ENCODE results near the gene FAM217B. TPM values are rescaled to one million over a fixed set of nuclear protein-coding genes. Genes with fewer than 3 reads are reported as not detected.

Gene FAM217B
- total RNA-seq, 2 experiments from 2014 or later, result 23.1 to 23.7 TPM

- no peak for ATAC-seq (ENCODE audit: poor library complexity)
- no peaks in the 10 kb centered on the region for H3K27me3 Mint-ChIP-seq
- TF ChIP-seq, protein P1, sequence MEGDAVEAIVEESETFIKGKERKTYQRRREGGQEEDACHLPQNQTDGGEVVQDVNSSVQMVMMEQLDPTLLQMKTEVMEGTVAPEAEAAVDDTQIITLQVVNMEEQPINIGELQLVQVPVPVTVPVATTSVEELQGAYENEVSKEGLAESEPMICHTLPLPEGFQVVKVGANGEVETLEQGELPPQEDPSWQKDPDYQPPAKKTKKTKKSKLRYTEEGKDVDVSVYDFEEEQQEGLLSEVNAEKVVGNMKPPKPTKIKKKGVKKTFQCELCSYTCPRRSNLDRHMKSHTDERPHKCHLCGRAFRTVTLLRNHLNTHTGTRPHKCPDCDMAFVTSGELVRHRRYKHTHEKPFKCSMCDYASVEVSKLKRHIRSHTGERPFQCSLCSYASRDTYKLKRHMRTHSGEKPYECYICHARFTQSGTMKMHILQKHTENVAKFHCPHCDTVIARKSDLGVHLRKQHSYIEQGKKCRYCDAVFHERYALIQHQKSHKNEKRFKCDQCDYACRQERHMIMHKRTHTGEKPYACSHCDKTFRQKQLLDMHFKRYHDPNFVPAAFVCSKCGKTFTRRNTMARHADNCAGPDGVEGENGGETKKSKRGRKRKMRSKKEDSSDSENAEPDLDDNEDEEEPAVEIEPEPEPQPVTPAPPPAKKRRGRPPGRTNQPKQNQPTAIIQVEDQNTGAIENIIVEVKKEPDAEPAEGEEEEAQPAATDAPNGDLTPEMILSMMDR (IDR thresholded peaks at IDR 0.05), result no peak
- POLR2A ChIA-PET, result no interaction called here
- H3K4me1 Mint-ChIP-seq (ENCODE audit: low read depth), result peaks cover 58% of the 10 kb centered on the region
- intact Hi-C loops (cut with DNase I, micrococcal nuclease), result no loop called here
- DNase-seq, result no peak
- CTCF ChIA-PET, result interaction anchor here (1.6 kb wide), 1 partner anchor 9 kb away, joined by 4 read pairs; no protein-coding TSS in a partner anchor
- Histone ChIP-seq H3K4me1 (ENCODE audit: insufficient read depth, low read length) (peaks cover 37% of the 10 kb centered on the region), H3K27ac (ENCODE audit: low read depth in 1 of 2, low read length in 2 of 2) (no peak overlapping the region), H3K27me3 (ENCODE audit: control insufficient read depth in 1 of 2, insufficient read depth in 2 of 2, low read length in 2 of 2) (no peaks in the 10 kb centered on the region), H3K4me3 (ENCODE audit: low read length) (no peak overlapping the region), H3K36me3 (ENCODE audit: insufficient read depth, low read length) (peaks cover 3% of the 10 kb centered on the region), H3K9me3 (ENCODE audit: control insufficient read depth in 1 of 2, insufficient read depth in 1 of 2, low read length in 2 of 2) (peaks cover 0 to 5% of the 10 kb centered on the region in 2 experiments)
- H3K4me3 Mint-ChIP-seq, result peak overlapping the region; percentile 62
- H3K27ac Mint-ChIP-seq, result peak overlapping the region; percentile 85
- no peaks in the 10 kb centered on the region for H3K9me3 Mint-ChIP-seq
- peaks cover 23% of the 10 kb centered on the region for H3K36me3 Mint-ChIP-seq (ENCODE audit: low read depth)
Measured at GRCh38 chr20:59937150-59937549, 3.0 kb upstream of the FAM217B start.

DNA sequence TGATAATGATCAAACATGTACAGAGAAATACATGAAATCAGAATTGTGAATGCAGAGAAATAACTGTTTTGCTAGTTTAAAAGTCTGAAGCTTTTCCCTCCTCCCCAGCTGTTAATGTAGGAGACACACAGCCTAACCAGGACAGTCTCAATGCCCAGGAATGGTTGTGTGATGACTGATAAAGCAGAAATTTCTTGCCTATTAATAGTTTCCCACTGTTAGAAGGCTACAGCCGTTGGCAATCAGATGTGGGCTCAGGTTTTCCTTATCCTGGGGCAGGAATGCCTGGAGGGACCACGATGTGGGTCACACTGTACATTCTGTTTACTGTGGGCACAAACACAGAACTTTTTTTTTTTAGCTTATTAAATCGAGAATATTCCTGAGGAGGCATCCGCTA lies 2.0 kb upstream of the FAM217B start:
- intact Hi-C loops (cut with DNase I, micrococcal nuclease), result no loop called here
- H3K9me3 ChIP-seq (ENCODE audit: control insufficient read depth in 1 of 2, insufficient read depth in 1 of 2, low read length in 2 of 2), result peaks cover 0 to 5% of the 10 kb centered on the region in 2 experiments
- H3K9me3 Mint-ChIP-seq, result no peaks in the 10 kb centered on the region
- ATAC-seq (ENCODE audit: poor library complexity), result no peak
- peaks cover 31% of the 10 kb centered on the region for H3K36me3 Mint-ChIP-seq (ENCODE audit: low read depth)
- no peak for DNase-seq
- CTCF ChIA-PET, result interaction anchor here (1.3 kb wide), 1 partner anchor 1949 kb away, joined by 3 read pairs; no protein-coding TSS in a partner anchor
- H3K4me3 ChIP-seq (ENCODE audit: low read length), result no peak overlapping the region
- H3K27ac ChIP-seq (ENCODE audit: low read depth in 1 of 2, low read length in 2 of 2), result no peak overlapping the region
- no peaks in the 10 kb centered on the region for H3K27me3 Mint-ChIP-seq
- no peaks in the 10 kb centered on the region for H3K27me3 ChIP-seq (ENCODE audit: control insufficient read depth in 1 of 2, insufficient read depth in 2 of 2, low read length in 2 of 2)
- peaks cover 12% of the 10 kb centered on the region for H3K36me3 ChIP-seq (ENCODE audit: insufficient read depth, low read length)
- H3K4me1 Mint-ChIP-seq (ENCODE audit: low read depth), result peaks cover 61% of the 10 kb centered on the region
- TF ChIP-seq, protein P1 (IDR thresholded peaks at IDR 0.05), result no peak
- H3K27ac Mint-ChIP-seq, result peak overlapping the region; percentile 85
- peaks cover 32% of the 10 kb centered on the region for H3K4me1 ChIP-seq (ENCODE audit: insufficient read depth, low read length)
- POLR2A ChIA-PET, result interaction anchor here (3.0 kb wide), 1 partner anchor 11 kb away, joined by 33 read pairs; no protein-coding TSS in a partner anchor
- peak overlapping the region; percentile 89 for H3K4me3 Mint-ChIP-seq

GRCh38 chr20:59938696-59939051 lies 1.5 kb upstream of the FAM217B start:
- TF ChIP-seq, protein P1 (IDR thresholded peaks at IDR 0.05), result no peak
- Histone ChIP-seq H3K27me3 (ENCODE audit: control insufficient read depth in 1 of 2, insufficient read depth in 2 of 2, low read length in 2 of 2) (no peaks in the 10 kb centered on the region), H3K27ac (ENCODE audit: low read depth in 1 of 2, low read length in 2 of 2) (no peak overlapping the region), H3K4me3 (ENCODE audit: low read length) (no peak overlapping the region), H3K9me3 (ENCODE audit: control insufficient read depth in 1 of 2, insufficient read depth in 1 of 2, low read length in 2 of 2) (peaks cover 0 to 5% of the 10 kb centered on the region in 2 experiments), H3K4me1 (ENCODE audit: insufficient read depth, low read length) (peaks cover 30% of the 10 kb centered on the region), H3K36me3 (ENCODE audit: insufficient read depth, low read length) (peaks cover 17% of the 10 kb centered on the region)
- intact Hi-C loops (cut with DNase I, micrococcal nuclease), result no loop called here
- Mint-ChIP-seq H3K4me1 (ENCODE audit: low read depth) (peaks cover 61% of the 10 kb centered on the region), H3K9me3 (no peaks in the 10 kb centered on the region), H3K4me3 (peak overlapping the region; percentile 89), H3K27me3 (no peaks in the 10 kb centered on the region), H3K36me3 (ENCODE audit: low read depth) (peaks cover 32% of the 10 kb centered on the region), H3K27ac (peak overlapping the region; percentile 85)
- ATAC-seq (ENCODE audit: poor library complexity) (no peak), DNase-seq (no peak)
- ChIA-PET CTCF (interaction anchor here (1.3 kb wide), 1 partner anchor 1949 kb away, joined by 3 read pairs; no protein-coding TSS in a partner anchor), POLR2A (interaction anchor here (3.0 kb wide), 1 partner anchor 11 kb away, joined by 33 read pairs; no protein-coding TSS in a partner anchor)
